ENCODE data around the gene ZNF121. TPM values are rescaled to one million over a fixed set of nuclear protein-coding genes. Genes with fewer than 3 reads are reported as not detected.
"Not testable (repeated sequence)": the region's sequence is repeated elsewhere in the genome, so short reads cannot be mapped to it uniquely, and the experiment has no call there.

The ZNF121 gene
- total RNA-seq: 23.5 TPM
- long read RNA-seq, partial matches to known transcripts: 0 of 5 reads
- long read RNA-seq, other reads (novel, unspliced or antisense): 5 of 5 reads

DNA sequence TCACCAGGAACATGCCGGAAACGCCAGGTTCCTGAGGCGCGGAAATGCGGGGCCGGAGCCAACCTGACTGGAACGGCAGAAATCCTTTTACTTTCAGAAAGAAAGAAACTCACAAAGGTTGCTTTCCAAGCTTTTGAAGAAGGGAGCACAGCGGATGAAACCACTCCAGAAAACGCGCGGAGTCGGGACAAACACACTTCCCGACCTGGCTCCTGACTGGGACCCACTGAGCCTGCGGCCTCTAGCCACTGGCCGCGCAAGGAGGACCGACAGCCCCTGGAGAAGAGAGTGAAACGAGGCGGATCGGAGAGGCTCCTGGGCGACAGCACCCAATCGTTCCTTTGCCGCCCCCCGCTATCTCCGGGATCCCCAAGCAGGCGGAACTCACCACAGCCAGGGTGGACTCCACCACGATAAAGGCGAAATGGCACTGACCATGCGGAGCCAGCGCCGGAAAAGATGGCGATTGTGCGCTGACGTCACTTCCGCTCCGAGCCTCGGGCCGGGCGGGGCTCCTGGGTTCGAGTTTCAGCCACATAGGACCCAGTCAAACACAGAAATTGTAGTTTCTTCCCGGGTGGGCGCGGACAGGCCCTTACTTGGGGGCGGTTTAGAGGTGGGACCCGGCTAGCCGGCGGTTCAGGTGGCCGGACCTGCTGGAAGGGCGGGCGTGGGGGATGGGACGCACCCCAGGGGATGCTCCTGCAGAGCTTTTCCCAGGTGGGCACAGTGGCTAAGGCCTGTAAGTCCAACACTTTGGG is at the start of gene ZNF121:
Gene ZNF121 (minus strand): TSS at position 432 of the 761 bp plus-strand sequence. CDS start 16,407 bp downstream, outside the sequence.
- intact Hi-C loops (cut with DNase I): loop anchor here (2.0 to 10.0 kb wide), 3 partner anchors 37 to 269 kb away; partner anchors contain the start of genes ZNF426 and ZNF561
- DNase-seq (ENCODE audit: low spot score): peak; percentile 93

DNA sequence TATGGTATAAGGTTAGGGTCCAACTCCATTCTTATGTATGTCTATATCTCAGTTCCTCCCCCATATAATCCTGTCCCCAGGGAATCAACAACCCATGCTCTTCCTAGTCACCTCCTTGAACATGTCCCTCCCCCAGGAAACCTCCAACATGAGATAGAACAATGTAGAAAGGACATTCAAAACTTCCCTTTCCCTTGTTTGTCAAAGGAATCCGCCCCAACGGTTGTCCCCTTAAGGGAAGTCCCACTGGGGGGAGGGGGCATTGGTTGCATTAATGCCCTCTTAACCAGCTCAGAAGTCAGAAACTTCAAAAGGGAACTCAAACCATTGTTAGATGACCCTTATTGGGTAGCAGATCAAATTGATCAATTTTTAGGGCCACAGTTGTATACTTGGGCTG is 43.6 kb upstream of the ZNF121 start:
- intact Hi-C loops (cut with DNase I): loop anchor here (2.0 kb wide), 1 partner anchor 169 kb away; no protein-coding TSS in a partner anchor
- DNase-seq (ENCODE audit: low spot score): no peak

DNA sequence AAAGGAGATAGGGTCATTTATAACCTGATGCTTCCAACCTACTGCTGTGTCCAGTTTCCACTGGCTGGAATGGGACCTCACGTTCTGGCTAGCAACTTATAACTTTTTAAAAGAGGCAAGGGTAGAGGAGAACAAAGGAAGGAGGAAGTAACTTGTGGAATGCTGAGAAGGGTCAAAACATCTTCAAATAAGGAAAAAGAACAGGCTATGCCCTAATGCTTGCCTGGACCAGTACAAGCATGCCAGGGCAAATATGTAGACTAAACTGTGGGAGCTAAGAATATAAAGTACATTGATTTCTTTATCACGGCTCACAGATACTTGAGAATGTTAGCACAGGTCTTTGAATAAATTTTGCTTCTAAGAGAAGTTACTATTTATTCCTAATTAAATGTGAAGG is 38.2 kb upstream of the ZNF121 start:
- no peak for DNase-seq (ENCODE audit: low spot score)
- intact Hi-C loops (cut with DNase I): no loop called here

DNA sequence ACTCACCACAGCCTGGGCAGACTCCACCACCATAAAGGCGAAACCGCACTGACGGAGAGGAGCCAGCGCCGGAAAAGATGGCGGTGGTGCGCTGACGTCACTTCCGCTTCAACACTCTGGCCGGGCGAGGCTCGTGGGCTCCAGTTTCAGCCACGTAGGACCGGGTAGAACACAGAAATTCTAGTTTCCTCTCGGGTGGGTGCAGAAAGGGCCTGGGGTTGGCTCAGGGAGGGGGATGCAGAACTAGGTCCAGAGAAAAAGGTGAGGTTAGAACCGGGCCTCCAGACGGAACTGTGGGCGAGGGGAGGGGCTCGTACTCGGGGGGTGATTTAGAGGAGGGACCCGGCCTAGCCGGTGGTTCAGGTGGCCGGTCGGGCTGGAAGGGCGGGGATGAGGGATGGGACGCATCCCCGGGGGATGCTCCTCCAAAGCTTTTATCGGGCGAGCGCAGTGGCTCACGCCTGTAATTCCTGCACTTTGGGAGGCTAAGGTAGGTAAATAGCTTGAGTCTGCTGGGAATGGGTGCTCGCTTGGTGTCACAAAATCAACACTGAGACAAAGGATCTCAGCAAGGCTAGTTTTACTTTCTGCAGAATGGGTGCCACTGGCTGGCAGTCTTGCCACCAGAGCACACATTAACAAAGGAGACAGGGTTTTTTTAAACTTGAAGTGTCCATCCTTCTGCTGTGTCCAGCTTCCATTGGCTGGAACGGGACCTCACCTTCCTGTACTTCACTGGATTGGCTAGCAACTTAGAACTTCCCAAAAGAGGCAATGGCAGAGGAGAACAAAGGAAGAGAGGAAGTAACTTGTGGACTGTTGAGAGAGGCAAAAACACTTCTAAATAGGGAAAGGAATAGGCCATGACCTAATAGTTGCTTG is 37.1 kb upstream of the ZNF121 start, which contains the start of gene ZNF561:
Gene ZNF561 (minus strand): TSS at position 77 of the 882 bp plus-strand sequence. CDS start 1,776 bp downstream, outside the sequence.
- intact Hi-C loops (cut with DNase I): loop anchor here (2.0 kb wide), 3 partner anchors 37 to 171 kb away; partner anchors contain the start of genes ZNF121 and ZNF846

DNA sequence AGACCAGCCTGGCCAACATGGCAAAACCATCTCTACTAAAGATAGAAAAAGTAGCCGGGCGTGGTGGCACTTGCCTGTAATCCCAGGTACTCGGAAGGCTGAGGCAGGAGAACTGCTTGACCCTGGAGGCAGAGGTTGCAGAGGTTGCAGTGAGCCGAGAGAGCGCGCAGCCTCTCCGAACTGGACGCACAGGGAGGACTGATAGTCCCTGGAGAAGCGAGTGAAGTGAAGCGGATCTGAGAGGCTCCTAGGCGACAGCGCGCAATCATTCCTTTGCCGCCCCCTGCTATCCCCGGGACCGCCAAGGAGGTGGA is 36.5 kb upstream of the ZNF121 start:
- intact Hi-C loops (cut with DNase I): loop anchor here (2.0 kb wide), 3 partner anchors 36 to 172 kb away; partner anchors contain the start of genes ZNF121 and ZNF846
- no peak for DNase-seq (ENCODE audit: low spot score)

More for the DNA sequence above, 37.1 kb upstream of the ZNF121 start, which contains the start of gene ZNF561:
- DNase-seq (ENCODE audit: low spot score): peak; percentile 94

DNA sequence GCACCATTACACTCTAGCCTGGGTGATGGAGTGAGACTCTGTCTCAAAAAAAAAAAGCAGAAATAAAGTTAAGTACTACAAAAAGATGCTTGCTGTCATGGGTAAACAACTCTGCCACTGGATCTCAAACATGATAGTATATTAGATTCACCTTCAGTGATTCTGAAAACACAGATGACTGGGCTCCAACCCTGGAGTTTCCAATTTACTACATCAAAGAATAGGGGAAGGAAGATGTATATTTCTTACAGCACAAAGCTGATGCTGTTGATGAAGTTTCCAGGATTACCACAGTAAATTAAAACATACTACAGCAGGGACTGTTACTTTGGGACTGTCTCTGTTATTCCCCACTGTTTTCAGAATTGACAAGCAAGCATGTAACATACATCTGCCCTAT is 31.5 kb upstream of the ZNF121 start:
- intact Hi-C loops (cut with DNase I): no loop called here
- DNase-seq (ENCODE audit: low spot score): no peak

DNA sequence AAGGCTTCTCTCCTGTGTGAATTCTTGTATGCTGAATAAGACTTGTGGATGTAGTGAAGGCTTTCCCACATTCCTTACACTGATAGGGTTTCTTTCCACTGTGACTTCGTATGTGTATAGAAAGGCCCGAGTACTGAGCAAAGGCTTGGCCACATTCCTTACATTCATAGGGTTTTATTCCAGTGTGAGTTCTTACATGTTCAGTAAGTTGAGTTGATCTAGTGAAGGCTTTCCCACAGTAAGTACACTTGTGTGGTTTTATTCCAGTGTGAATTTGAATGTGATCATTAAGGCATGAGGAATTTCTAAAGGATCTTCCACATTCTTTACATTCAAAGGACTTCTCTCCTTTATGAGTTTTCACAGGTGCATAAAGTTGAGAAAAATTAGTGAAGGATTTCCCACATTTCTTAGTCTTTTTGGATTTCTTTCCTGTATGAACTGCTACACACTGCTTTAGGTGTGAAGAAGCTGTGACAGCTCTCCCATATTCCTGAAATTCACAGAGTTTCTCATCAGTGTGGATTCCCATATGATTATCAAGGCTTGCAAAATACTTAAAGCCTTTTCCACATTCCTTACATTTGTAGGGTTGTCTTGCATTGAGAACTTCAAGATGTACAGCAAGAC is 26.3 kb upstream of the ZNF121 start:
- no peak for DNase-seq (ENCODE audit: low spot score)
- intact Hi-C loops (cut with DNase I): no loop called here

DNA sequence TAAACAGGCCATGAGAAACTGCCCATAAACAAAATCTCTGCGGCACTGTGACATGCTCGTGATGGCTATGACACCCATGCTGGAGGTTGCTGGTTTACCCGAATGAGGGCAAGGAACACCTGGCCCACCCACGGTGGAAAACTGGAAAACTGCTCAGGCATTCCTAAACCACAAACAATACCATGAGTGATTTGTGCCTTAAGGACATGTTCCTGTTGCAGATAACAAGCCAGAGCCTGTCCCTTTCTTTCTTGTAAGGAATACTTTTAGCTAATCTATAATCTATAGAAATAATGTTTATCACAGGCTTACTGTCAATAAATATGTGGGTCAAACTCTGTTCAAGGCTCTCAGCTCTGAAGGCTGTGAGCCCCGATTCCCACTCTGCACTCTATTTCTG is 24.6 kb upstream of the ZNF121 start:
- intact Hi-C loops (cut with DNase I): no loop called here
- no peak for DNase-seq (ENCODE audit: low spot score)

DNA sequence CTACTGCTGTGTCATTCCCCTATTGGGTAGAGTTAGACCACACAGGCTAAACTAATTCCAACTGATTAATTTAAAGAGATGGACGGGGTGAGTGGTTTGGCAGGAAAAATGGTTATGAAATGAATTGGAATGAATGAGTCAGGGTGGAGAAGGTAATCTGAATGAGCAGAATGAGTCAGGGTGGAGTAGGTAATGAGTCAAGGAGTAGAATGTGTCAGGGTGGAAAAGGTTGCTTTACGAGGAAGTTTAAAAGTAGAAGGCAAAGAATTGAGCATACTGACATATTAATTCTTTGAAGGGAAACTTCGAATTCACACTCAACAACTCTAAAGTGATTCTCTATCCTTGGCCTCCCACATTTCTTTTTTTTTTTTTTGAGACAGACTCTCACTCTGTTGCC is 12.7 kb upstream of the ZNF121 start:
- intact Hi-C loops (cut with DNase I): no loop called here
- no peak for DNase-seq (ENCODE audit: low spot score)

DNA sequence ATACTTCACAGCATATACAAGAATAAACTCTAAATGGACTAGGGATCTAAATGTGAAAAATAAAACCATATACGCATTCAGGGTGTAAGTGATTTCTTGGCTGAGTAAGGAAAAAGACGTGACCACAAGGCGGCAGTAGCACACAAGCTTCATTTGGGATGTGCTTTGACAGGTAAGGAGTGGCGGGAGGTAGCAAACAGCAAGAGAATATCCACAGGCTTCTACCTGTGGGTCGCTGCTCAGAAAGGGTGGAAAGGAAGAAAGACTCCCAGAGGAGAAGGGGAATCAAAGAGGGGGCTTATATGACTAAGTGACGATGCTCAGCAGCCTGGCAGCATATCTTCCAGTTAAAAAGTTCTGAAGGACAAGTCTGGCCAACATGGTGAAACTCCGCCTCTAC is 2.5 kb upstream of the ZNF121 start:
- peak; percentile 76 for DNase-seq (ENCODE audit: low spot score)
- intact Hi-C loops (cut with DNase I): loop anchor here (10.0 kb wide), 1 partner anchor 272 kb away; no protein-coding TSS in a partner anchor

DNA sequence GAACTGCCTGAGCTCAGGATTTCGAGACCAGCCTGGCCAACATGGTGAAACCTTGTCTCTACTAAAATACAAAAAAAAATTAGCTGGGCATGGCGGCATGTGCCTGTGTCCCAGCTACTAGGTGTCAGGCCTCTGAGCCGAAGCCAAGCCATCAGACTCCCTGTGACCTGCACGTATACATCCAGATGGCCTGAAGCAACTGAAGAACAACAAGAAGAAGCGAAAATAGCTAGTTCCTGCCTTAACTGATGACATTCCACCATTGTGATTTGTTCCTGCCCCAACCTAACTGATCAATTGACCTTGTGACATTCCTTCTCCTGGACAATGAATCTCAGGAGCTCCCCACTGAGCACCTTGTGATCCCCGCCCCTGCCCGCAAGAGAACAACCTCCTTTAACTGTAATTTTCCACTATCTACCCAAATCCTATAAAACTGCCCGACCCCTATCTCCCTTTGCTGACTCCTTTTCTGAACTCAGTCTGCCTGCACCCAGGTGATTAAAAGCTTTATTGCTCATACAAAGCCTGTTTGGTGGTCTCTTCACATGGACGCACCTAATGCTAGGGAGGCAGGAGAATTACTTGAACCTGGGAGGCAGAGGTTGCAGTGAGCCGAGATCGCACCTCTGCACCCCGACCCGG is 2.1 kb downstream of the ZNF121 start:
- DNase-seq (ENCODE audit: low spot score): not testable (repeated sequence)
- intact Hi-C loops (cut with DNase I): loop anchor here (5.0 to 10.0 kb wide), 2 partner anchors 45 to 267 kb away; partner anchors contain the start of gene ZNF426

DNA sequence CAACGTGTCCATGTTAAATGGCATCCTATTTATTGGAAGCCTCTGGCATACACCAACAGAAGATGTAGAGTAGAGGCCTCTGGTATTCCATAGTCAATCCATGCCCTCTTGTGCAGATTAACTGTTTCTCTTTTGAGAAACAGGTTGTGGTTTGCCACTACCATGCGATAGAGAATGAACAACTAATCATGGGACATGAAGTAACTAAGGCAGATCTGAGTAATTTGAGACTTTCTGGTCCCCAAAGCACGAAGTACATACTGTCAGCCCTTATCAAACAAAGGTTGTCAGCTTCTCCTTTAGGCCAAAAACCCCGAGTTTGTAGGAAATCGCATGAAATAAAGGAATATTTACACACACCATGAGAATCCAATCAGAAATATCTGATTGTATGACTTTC is 3.6 kb downstream of the ZNF121 start:
- intact Hi-C loops (cut with DNase I): loop anchor here (5.0 to 10.0 kb wide), 2 partner anchors 43 to 266 kb away; partner anchors contain the start of gene ZNF426
- no peak for DNase-seq (ENCODE audit: low spot score)

DNA sequence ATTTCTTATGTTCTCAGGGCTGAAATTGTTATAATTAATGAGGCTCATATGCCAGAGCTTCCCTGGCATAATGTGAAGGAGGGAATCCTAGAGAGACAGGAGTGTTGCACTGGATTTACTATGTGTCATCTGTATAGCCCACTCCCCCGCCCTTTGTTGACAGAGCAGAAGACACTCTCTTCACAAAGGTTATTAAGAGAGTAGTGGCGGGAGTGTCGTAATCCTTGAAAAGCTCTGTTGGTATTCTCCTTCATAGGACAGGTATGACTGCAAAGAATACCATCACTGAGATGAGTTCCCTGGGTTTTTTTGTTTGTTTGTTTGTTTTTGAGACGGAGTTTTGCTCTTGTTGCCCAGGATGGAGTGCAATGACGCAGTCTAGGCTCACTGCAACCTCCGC is 14.0 kb downstream of the ZNF121 start:
- intact Hi-C loops (cut with DNase I): no loop called here
- no peak for DNase-seq (ENCODE audit: low spot score)

DNA sequence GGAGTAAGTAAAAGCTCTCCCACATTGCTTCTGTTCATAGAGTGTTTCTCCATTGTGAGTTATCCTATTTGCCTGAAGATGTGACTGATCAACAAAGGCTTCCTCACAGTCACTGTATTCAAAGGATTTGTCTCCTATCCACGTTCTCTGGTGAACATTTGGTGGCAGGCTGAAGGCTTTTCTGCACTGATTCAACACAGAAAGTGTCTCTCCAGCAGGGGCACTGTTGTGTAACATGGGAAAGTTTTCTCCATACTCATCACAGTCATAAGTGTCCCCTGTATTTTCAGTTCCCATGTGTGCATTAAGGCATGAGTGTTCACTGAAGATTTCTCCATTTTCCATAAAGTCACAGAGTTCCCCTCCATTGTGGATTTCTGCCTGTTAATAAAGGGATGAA is 17.6 kb downstream of the ZNF121 start:
- intact Hi-C loops (cut with DNase I): no loop called here
- no peak for DNase-seq (ENCODE audit: low spot score)

DNA sequence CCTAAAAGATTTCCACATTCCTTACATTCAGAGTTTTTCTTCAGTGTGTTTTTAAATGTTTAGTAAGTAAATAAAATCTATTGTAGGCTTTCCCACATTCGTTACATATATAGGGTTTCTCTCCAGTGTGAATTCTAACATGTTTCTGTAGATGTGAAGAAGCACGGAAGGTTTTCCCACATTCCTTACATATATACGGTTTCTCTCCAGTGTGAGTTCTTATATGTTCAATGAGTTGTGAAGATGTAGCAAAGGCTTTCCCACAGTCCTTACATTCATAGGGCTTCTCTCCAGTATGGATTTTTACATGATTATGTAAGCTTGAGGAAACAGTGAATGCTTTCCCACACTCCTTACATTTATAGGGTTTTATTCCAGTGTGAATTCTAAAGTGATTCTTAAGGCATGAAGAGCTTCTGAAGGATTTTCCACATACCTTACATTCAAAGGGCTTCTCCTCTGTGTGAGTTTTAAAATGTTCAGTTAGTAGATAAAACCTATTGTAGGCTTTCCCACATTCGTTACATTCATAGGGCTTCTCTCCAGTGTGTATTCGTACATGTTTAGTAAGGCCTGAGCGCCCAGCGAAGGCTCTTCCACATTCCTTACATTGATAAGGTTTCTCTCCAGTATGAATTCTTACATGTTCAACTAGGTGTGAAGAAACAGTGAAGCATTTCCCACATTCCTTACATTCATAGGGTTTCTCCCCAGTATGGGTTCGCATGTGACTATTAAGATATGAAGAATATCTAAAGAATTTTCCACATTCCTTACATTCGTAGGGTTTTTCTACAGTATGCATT is 18.2 kb downstream of the ZNF121 start:
- intact Hi-C loops (cut with DNase I): no loop called here
- DNase-seq (ENCODE audit: low spot score): no peak

DNA sequence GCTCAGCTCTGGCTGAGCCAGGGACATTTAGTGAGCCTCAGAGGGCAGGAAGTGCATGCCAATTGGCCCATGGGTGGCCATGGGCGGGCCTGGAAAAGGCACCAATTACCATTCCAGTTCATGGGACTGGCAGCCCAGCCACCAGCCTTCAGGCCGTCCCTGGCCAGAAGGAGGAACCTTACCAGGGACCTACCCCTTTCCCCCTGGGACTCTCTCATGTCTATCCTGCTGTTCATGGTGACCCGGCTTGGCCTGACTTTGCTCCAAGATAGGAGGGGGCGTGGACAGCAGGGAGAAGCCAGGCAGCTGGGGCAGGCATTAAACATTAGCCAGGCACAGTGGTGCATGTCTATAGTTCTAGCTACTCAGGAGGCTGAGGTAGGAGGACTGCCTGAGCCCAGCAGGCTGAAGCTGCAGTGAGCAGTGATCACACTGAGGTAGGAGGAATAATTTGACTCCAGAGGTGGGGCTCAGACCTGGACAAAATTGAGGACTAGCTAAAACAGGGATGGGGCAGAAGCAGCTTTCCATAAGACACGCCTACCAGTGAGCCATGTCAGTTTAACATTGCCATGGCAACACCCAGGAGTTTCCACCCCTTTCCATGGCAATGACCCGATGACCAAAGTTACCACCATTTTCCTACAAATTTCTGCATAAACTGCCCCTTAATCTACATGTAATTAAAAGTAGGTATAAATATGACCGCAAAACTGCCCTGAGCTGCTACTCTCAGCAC is 31.6 kb downstream of the ZNF121 start:
- no peak for DNase-seq (ENCODE audit: low spot score)
- intact Hi-C loops (cut with DNase I): no loop called here

DNA sequence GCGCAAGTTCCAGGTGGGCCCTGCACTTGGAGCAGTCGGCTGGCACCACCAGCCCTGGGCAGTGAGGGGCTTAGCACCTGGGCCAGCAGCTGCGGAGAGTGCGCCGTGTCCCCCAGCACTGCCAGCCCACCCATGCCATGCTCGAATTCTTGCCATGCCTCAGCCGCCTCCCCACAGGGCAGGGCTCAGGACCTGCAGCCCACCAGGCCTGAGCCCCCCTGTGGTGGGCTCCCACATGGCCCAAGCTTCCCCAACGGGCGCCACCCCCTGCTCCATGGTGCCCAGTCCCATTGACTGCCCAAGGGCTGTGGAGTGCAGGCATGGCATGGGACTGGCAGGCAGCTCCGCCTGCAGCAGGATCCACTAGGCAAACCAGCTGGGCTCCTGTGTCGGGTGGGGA is 36.4 kb downstream of the ZNF121 start:
- no peak for DNase-seq (ENCODE audit: low spot score)
- intact Hi-C loops (cut with DNase I): no loop called here

DNA sequence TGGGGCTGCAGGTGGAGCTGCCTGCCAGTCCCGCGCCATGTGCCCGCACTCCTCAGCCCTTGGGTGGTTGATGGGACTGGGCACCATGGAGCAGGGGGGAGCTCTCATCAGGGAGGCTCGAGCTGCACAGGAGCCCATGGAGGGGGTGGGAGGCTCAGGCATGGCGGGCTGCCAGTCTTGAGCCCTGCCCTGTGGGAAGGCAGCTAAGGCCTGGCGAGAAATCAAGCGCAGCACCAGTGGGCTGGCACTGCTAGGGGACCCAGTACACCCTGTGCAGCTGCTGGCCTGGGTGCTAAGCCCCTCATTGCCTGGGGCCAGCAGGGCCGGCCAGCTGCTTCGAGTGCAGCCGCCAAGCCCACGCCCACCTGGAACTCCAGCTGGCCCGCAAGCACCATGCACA is 43.0 kb downstream of the ZNF121 start:
- intact Hi-C loops (cut with DNase I): not testable (repeated sequence)

More for the DNA sequence above, 43.0 kb downstream of the ZNF121 start:
- not testable (repeated sequence) for DNase-seq (ENCODE audit: low spot score)
